HepG2 (cell line): ENCODE results near the gene MSS51. TPM values are rescaled to one million over a fixed set of nuclear protein-coding genes. Genes with fewer than 3 reads are reported as not detected.

Experiments used
- ATAC-seq: fragments of 200-7000 bp; cut with Tn5 transposase; 3 replicates; pipeline ENCODE4 v1.9.1; 2020; ENCODE audit warnings: mild to moderate bottlenecking, moderate library complexity
- BruUV-seq: library from RNA; stranded (reverse); fragments of 400-500 nt; replicated peaks from 2 replicates; lab custom pipeline; 2021; lab: Mats Ljungman, UMichigan
- CTCF ChIA-PET: fragments of 300-600 bp; formaldehyde crosslinking; extraction: SDS; loops from one replicate; lab custom pipeline; 2021; ENCODE audit warnings: low total read pairs, inconsistent platforms, low intra/inter-chr PET ratio; lab: Yijun Ruan, JAX
- POLR2A ChIA-PET: fragments of 350-600 bp; sonication (Branson Sonifier 250); formaldehyde crosslinking; loops from one replicate; lab custom pipeline; 2020; ENCODE audit warnings: antibody characterized with exemption, inconsistent platforms; lab: Yijun Ruan, JAX
- DNase-seq: peaks from one replicate; pipeline ENCODE4 v3.0.0-alpha.2; 2015; ENCODE audit warnings: low spot score
- FAIRE-seq: peaks from 3 replicates; lab custom pipeline; 2011; peaks lifted over from hg19 to GRCh38; lab: Jason Lieb, UNC
- H2AFZ ChIP-seq: one replicate; pipeline ENCODE4 v1.6.1; 2011; ENCODE audit warnings: low read length, inconsistent platforms
- H3K27ac ChIP-seq: fragments of 300-600 bp; 3 replicates; pipeline ENCODE4 v1.8.0; 2011; ENCODE audit warnings: mixed run types, mild to moderate bottlenecking, mixed read lengths, low read length, inconsistent platforms; ENCODE audit not compliant: insufficient read depth; ENCODE audit errors: extremely low read length
- H3K27me3 ChIP-seq, 2 experiments: fragments of 200-600 bp in 1 of 2; 2 replicates in 1 of 2; 3 replicates in 1 of 2; pipeline versions ENCODE4 v1.6.0 to v1.8.0; 2011; ENCODE audit warnings: low read length in 2 of 2, mild to moderate bottlenecking in 2 of 2, moderate library complexity in 2 of 2, inconsistent platforms in 1 of 2; ENCODE audit not compliant: insufficient read depth in 2 of 2, control insufficient read depth in 1 of 2
- H3K36me3 ChIP-seq, 2 experiments: fragments of 200-600 bp in 1 of 2; replicated peaks in 1 of 2; 2 replicates in 1 of 2; 3 replicates in 1 of 2; pipeline versions ENCODE4 v1.5.1 to v1.8.0; 2011; ENCODE audit warnings: low read length in 2 of 2, inconsistent platforms in 1 of 2; ENCODE audit not compliant: insufficient read depth in 2 of 2, control insufficient read depth in 1 of 2
- H3K4me1 ChIP-seq: 2 replicates; pipeline ENCODE4 v1.5.1; 2012; ENCODE audit warnings: low read length, inconsistent platforms; ENCODE audit not compliant: insufficient read depth
- H3K4me2 ChIP-seq: 2 replicates; pipeline ENCODE4 v1.6.0; 2011; ENCODE audit warnings: low read depth, low read length, inconsistent platforms
- H3K4me3 ChIP-seq, 3 experiments: fragments of 200-600 bp in 1 of 3; sonication (generic), shearing (Covaris generic) in 1 of 3; replicated peaks in 1 of 3; 2 replicates each; pipeline ENCODE4 v1.5.1; 2011 to 2016; ENCODE audit warnings: low read length in 3 of 3, inconsistent platforms in 2 of 3, low read depth in 2 of 3, mild to moderate bottlenecking in 2 of 3, control low read depth in 1 of 3, mixed read lengths in 1 of 3; ENCODE audit not compliant: insufficient read depth in 1 of 3
- H3K79me2 ChIP-seq: one replicate; pipeline ENCODE4 v1.6.1; 2011; ENCODE audit warnings: low read length, inconsistent platforms; ENCODE audit not compliant: insufficient read depth
- H3K9ac ChIP-seq: 2 replicates; pipeline ENCODE4 v1.6.0; 2011; ENCODE audit warnings: mild to moderate bottlenecking, low read depth, low read length, inconsistent platforms; ENCODE audit not compliant: insufficient read depth
- H3K9me3 ChIP-seq: 2 replicates; pipeline ENCODE4 v1.5.1; 2012; ENCODE audit warnings: mild to moderate bottlenecking, low read length
- H4K20me1 ChIP-seq: 2 replicates; pipeline ENCODE4 v1.6.0; 2011; ENCODE audit warnings: inconsistent platforms, mild to moderate bottlenecking, low read length, moderate library complexity; ENCODE audit not compliant: insufficient read depth
- BCL6 ChIP-seq: IDR thresholded peaks from 2 replicates; pipeline ENCODE4 v1.6.1; 2016; ENCODE audit warnings: missing genetic modification reagents, missing compliant biosample characterization
- HHEX ChIP-seq: IDR thresholded peaks from 2 replicates; pipeline ENCODE4 v1.6.1; 2016; ENCODE audit warnings: control low read depth
- HOXA5 ChIP-seq: sonication (generic); formaldehyde crosslinking; IDR thresholded peaks from 2 replicates; pipeline ENCODE4 v1.4.0; 2020; ENCODE audit warnings: missing genetic modification reagents
- MATR3 ChIP-seq: sonication (generic); formaldehyde crosslinking; IDR thresholded peaks from 2 replicates; pipeline ENCODE4 v1.4.0; 2020; ENCODE audit warnings: missing genetic modification reagents
- NCOR1 ChIP-seq: fragments of 200-600 bp; sonication (generic); IDR thresholded peaks from 2 replicates; pipeline ENCODE4 v1.7.0; 2017; ENCODE audit warnings: antibody characterized with exemption, low read length, borderline replicate concordance
- NFATC3 ChIP-seq: sonication (generic); formaldehyde crosslinking; IDR thresholded peaks from 2 replicates; pipeline ENCODE4 v1.5.1; 2020; ENCODE audit warnings: mild to moderate bottlenecking, missing genetic modification reagents
- NR3C1 ChIP-seq: sonication (generic); formaldehyde crosslinking; IDR thresholded peaks from 2 replicates; pipeline ENCODE4 v1.4.0; 2020; ENCODE audit warnings: missing genetic modification reagents
- PLRG1 ChIP-seq: fragments of 450-650 bp; conservative IDR thresholded peaks from 2 replicates; pipeline ENCODE4 v1.6.1; 2016
- PTBP1 ChIP-seq: fragments of 200-400 bp; formaldehyde crosslinking; IDR thresholded peaks from 2 replicates; pipeline ENCODE4 v1.6.1; 2018; ENCODE audit warnings: low read length, low read depth; ENCODE audit not compliant: poor library complexity, severe bottlenecking
- RFXAP ChIP-seq: sonication (generic); formaldehyde crosslinking; IDR thresholded peaks from 2 replicates; pipeline ENCODE4 v1.4.0; 2020; ENCODE audit warnings: missing genetic modification reagents, borderline replicate concordance
- TEAD3 ChIP-seq: optimal IDR thresholded peaks from 2 replicates; pipeline ENCODE3; 2016; ENCODE audit warnings: borderline replicate concordance
- ZBTB37 ChIP-seq: sonication (generic); formaldehyde crosslinking; IDR thresholded peaks from 2 replicates; pipeline ENCODE4 v1.4.0; 2020; ENCODE audit warnings: mild to moderate bottlenecking, missing genetic modification reagents
- ZNF318 ChIP-seq: sonication (generic); formaldehyde crosslinking; IDR thresholded peaks from 2 replicates; pipeline ENCODE4 v1.4.0; 2020; ENCODE audit warnings: mild to moderate bottlenecking, missing genetic modification reagents
- ZNF674 ChIP-seq: sonication (generic); formaldehyde crosslinking; IDR thresholded peaks from 2 replicates; pipeline ENCODE4 v1.5.0; 2020; ENCODE audit warnings: low read depth, mild to moderate bottlenecking, missing genetic modification reagents
- ZNF7 ChIP-seq: IDR thresholded peaks from 2 replicates; pipeline ENCODE4 v1.6.1; 2016; ENCODE audit warnings: missing biosample characterization, missing genetic modification reagents
- ZSCAN21 ChIP-seq: sonication (generic); formaldehyde crosslinking; IDR thresholded peaks from 2 replicates; pipeline ENCODE4 v1.8.0; 2022; ENCODE audit warnings: mild to moderate bottlenecking, missing genetic modification reagents, moderate library complexity, borderline replicate concordance
- WGBS: methylation state at CpG from one replicate; pipeline ENCODE4 v1.1.6; 2017; ENCODE audit warnings: low lambda C conversion rate; 5-methylcytosine and 5-hydroxymethylcytosine counted together
- in situ Hi-C: cut with HindIII; loops from 2 replicates; pipeline ENCODE4 v1.10.0; 2017; ENCODE audit warnings: low pct_unique_long_range_greater_than_20kb; ENCODE audit not compliant: extremely low pct_ligation_motif_present
- intact Hi-C: fragments of 100-400 bp; cut with micrococcal nuclease; formaldehyde crosslinking; loops from one replicate; pipeline ENCODE4 v1.10.0; 2022; ENCODE audit not compliant: unreplicated experiment
- polyA plus RNA-seq, 8 experiments: library from polyadenylated mRNA; depleted of rRNA in 3 of 8; stranded (reverse) in 7 of 8; unstranded in 1 of 8; fragments of >200 nt; fragmentation: Illumina TruSeq in 4 of 8; extraction: Trizol in 4 of 8; gene quantifications; 2 replicates each; pipeline versions ENCODE4 v1.2.1 to v1.2.3, GENCODE V29; 2011 to 2016; ENCODE audit warnings: low read depth in 4 of 8, missing spikeins in 1 of 8, mixed read lengths in 1 of 8; ENCODE audit not compliant: insufficient read depth in 1 of 8
- total RNA-seq, 5 experiments: library from RNA; depleted of rRNA; stranded (reverse); fragments of >200 nt; fragmentation: Illumina TruSeq; extraction: Trizol; gene quantifications; 2 replicates each; pipeline ENCODE4 v1.2.3, GENCODE V29; 2016; ENCODE audit warnings: low read depth in 1 of 5

MSS51 gene
- total and polyA plus RNA-seq, 2 of the 13 experiments (the other 11 are each of a cell fraction or from before 2014, with no cell fraction given), result 0.91 to 2.4 TPM

- peak within 1 kb of the TSS; percentile 99 for H3K27ac ChIP-seq
- H3K4me1 ChIP-seq, result peaks cover 65% of the 10 kb centered on the region
- no peaks in the 10 kb centered on the region for H3K36me3 ChIP-seq
- no peak for FAIRE-seq
- peaks cover 11% of the 10 kb centered on the region; the same call in 1 of the 2 replicates for H4K20me1 ChIP-seq
- peak; percentile 95 for ATAC-seq
- H3K9me3 ChIP-seq, result no peaks in the 10 kb centered on the region
- no peaks in the 10 kb centered on the region; a peak in 1 of 5 replicates for H3K27me3 ChIP-seq
- ChIA-PET CTCF (no interaction called here), POLR2A (interaction anchor here (1.0 to 2.1 kb wide), 8 partner anchors 10 to 427 kb away, joined by 3 to 13 read pairs (median 6); partner anchors contain the start of genes CFAP70, DNAJC9, MRPS16 and PPP3CB)
- intact Hi-C loops, result loop anchor here (2.0 to 5.0 kb wide), 3 partner anchors 83 to 229 kb away; partner anchors contain the start of genes MYOZ1 and PPP3CB
- peak within 1 kb of the TSS; percentile 67 for H2AFZ ChIP-seq
- H3K4me3 ChIP-seq, result peak within 1 kb of the TSS; percentile 64 to 100 (median 89)
- H3K4me2 ChIP-seq, result peak within 1 kb of the TSS; percentile 79
- H3K9ac ChIP-seq, result peak within 1 kb of the TSS; percentile 98
- DNase-seq, result peak; percentile 81
- WGBS, result under 1% methylated on average over 42 of the region's 62 CpGs
- in situ Hi-C loops, result no loop called here
- BruUV-seq, result TSS peak; percentile 81
- H3K79me2 ChIP-seq, result peaks cover 42% of the 10 kb centered on the region
- TF ChIP-seq ZNF318 (CRISPR knock-in tag) (no peak), NR3C1 (CRISPR knock-in tag) (no peak), ZSCAN21 (CRISPR knock-in tag) (no peak; the same call in 1 of the 2 replicates), BCL6 (CRISPR knock-in tag) (peak; percentile 41), NFATC3 (CRISPR knock-in tag) (no peak), TEAD3 (peak; percentile 22), NCOR1 (0 out of 2 replicates have a peak, but pooled peaks have one; percentile 12), PTBP1 (no peak), ZNF674 (CRISPR knock-in tag) (no peak), RFXAP (CRISPR knock-in tag) (no peak; the same call in 1 of the 2 replicates), HOXA5 (CRISPR knock-in tag) (peak; percentile 76), HHEX (CRISPR knock-in tag) (no peak), PLRG1 (no peak), ZNF7 (CRISPR knock-in tag) (no peak), ZBTB37 (CRISPR knock-in tag) (peak; percentile 24; the same call in 1 of the 2 replicates), MATR3 (CRISPR knock-in tag) (no peak)
These were observed 19.7 kb downstream of the MSS51 start, which contains the start of gene ANXA7 for GRCh38 chr10:73413528-73414229. TSS of gene ANXA7 (minus strand) at chr10:73414058. CDS start at chr10:73400856, 13,202 bp downstream.
